Upper lobe of right lung (tissue), 1 donor: Measurements from ENCODE around the gene CD164. TPM values are rescaled to one million over a fixed set of nuclear protein-coding genes. Genes with fewer than 3 reads are reported as not detected.

ENCODE experiments used
- ATAC-seq: fragments of 200-7000 bp; cut with Tn5 transposase; one replicate; pipeline ENCODE4 v1.9.1; 2020; ENCODE audit warnings: mild to moderate bottlenecking, moderate library complexity
- DNase-seq: peaks from one replicate; pipeline ENCODE4 v3.0.0-alpha.2; 2020
- H3K27ac ChIP-seq: fragments of 200-600 bp; one replicate; pipeline ENCODE4 v1.8.0; 2022
- H3K27me3 ChIP-seq: fragments of 200-600 bp; one replicate; pipeline ENCODE4 v1.8.0; 2022; ENCODE audit warnings: mild to moderate bottlenecking
- H3K36me3 ChIP-seq: fragments of 200-600 bp; one replicate; pipeline ENCODE4 v1.8.0; 2022
- H3K4me1 ChIP-seq: fragments of 200-600 bp; one replicate; pipeline ENCODE4 v1.8.0; 2022
- H3K4me3 ChIP-seq: fragments of 200-600 bp; one replicate; pipeline ENCODE4 v1.8.0; 2022; ENCODE audit warnings: mild to moderate bottlenecking
- H3K9me3 ChIP-seq: fragments of 200-600 bp; one replicate; pipeline ENCODE4 v1.8.0; 2022
- intact Hi-C: fragments of 100-400 bp; cut with DNase I; formaldehyde crosslinking; loops from one replicate; pipeline ENCODE4 v1.11.0; 2022
- total RNA-seq: library from RNA; stranded (reverse); fragmentation: NEBNext Ultra II Directional; extraction: Animal tissue kit (Norgen Biotek cat#: 25700); gene quantifications from one replicate; pipeline ENCODE4 v1.2.1, GENCODE V29; 2021
- TF ChIP-seq, protein P1 (sequence below): fragments of 200-600 bp; IDR thresholded peaks from one replicate; pipeline ENCODE4 v1.8.0; 2022; ENCODE audit warnings: antibody characterized with exemption
- donor health status: DM: no; HTN: yes; CAD: no; lungs with severe emphysema.

CD164 gene
- total RNA-seq, 1 donor from 2014 or later, result 284 TPM

DNA sequence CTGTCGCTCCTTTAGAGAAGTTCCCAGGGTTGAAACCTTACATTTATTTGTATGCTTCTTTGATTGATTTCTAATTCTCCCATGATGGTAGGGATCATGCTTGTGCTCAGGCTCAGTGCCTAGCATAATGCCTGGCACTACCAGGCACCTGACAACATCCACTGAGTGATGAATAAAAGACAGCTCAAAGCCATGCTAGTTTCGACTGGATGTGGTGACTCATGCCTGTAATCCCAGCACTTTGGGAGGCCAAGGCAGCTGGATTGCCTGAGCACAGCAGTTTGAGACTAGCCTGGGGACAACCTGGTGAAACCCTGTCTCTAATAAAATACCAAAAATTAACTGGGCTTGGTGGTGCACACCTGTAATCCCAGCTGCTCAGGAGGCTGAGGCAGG lies 11.6 kb upstream of the CD164 start:
- Histone ChIP-seq H3K4me3 (no peak overlapping the region), H3K27ac (no peak overlapping the region), H3K27me3 (no peaks in the 10 kb centered on the region), H3K4me1 (no peaks in the 10 kb centered on the region), H3K36me3 (no peaks in the 10 kb centered on the region), H3K9me3 (no peaks in the 10 kb centered on the region)
- ATAC-seq (no peak), DNase-seq (no peak)
- TF ChIP-seq, protein P1, sequence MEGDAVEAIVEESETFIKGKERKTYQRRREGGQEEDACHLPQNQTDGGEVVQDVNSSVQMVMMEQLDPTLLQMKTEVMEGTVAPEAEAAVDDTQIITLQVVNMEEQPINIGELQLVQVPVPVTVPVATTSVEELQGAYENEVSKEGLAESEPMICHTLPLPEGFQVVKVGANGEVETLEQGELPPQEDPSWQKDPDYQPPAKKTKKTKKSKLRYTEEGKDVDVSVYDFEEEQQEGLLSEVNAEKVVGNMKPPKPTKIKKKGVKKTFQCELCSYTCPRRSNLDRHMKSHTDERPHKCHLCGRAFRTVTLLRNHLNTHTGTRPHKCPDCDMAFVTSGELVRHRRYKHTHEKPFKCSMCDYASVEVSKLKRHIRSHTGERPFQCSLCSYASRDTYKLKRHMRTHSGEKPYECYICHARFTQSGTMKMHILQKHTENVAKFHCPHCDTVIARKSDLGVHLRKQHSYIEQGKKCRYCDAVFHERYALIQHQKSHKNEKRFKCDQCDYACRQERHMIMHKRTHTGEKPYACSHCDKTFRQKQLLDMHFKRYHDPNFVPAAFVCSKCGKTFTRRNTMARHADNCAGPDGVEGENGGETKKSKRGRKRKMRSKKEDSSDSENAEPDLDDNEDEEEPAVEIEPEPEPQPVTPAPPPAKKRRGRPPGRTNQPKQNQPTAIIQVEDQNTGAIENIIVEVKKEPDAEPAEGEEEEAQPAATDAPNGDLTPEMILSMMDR, result no peak
- intact Hi-C loops, result no loop called here

DNA sequence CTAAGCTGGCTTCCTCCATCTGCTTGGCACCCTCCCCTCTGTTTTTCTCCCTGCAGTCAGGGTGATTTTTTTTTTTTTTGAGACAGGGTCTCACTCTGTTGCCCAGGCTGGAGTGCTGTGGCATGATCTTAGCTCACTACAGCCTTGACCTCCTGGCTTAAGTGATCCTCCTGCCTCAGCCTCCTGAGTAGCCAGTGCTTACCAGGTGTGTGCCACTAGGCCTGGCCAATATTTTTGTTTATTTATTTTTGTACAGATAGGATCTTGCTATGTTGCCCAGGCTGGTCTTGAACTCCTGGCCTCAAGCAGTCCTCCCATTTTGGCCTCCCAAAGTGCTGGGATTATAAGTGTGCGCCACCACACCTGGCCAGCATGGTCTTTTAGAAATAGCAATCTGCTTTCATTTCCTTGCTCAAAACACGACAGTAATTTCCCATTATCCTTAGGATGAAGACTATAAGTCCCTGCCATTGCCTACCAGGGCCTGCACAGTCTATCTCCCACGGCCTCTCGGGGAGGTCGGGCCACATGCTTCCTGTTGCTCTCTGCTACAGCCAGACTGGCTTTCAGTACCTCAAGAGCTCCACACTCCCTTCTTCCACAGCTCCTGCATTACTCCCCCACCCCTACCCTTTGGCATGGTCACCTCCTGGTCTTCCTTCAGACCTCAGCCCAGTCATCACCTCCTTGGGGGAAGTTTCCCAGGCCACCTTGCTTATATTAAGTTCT lies 11.1 kb upstream of the CD164 start:
- ATAC-seq (peak; percentile 10), DNase-seq (no peak)
- Histone ChIP-seq H3K36me3 (no peaks in the 10 kb centered on the region), H3K27me3 (no peaks in the 10 kb centered on the region), H3K9me3 (no peaks in the 10 kb centered on the region), H3K27ac (no peak overlapping the region), H3K4me3 (no peak overlapping the region), H3K4me1 (no peaks in the 10 kb centered on the region)
- intact Hi-C loops, result no loop called here
- TF ChIP-seq, protein P1, result no peak

DNA sequence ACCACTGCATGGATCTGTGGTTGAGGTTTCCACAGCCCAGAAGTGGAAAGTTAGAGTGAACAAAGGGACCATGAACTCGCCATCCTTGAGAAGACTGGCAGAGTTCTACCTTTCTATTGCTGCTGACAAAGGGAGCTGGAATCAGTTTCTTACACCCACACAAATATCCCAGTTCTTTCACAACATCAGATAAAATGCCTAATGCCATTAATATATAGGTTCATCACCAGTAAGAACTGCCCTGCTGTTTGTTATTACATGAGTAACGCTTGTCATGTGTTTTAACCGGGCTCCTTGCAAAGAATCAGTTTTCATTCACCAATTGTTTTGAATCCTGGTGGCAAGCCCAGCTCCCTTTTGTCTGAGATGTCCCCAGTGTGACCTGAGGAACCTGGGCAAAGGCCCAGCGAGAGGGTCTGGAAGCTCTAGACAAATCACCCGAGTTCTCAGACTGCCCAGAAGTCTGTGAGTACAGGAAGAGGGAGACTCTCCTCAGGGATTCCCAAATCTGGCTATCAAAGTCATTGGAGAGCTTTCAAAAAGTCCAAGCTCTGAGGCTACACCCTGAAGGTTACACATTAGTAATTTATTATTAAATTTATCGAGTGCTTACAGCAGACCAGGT lies 7.5 kb upstream of the CD164 start:
- no peak for DNase-seq
- H3K9me3 ChIP-seq, result no peaks in the 10 kb centered on the region
- no peak for ATAC-seq
- peak overlapping the region; percentile 9 for H3K27ac ChIP-seq
- H3K27me3 ChIP-seq, result no peaks in the 10 kb centered on the region
- TF ChIP-seq, protein P1, result no peak
- intact Hi-C loops, result loop anchor here (10.0 kb wide), 1 partner anchor 205 kb away; no protein-coding TSS in a partner anchor
- peaks cover 6% of the 10 kb centered on the region for H3K4me1 ChIP-seq
- no peaks in the 10 kb centered on the region for H3K36me3 ChIP-seq
- no peak overlapping the region for H3K4me3 ChIP-seq

DNA sequence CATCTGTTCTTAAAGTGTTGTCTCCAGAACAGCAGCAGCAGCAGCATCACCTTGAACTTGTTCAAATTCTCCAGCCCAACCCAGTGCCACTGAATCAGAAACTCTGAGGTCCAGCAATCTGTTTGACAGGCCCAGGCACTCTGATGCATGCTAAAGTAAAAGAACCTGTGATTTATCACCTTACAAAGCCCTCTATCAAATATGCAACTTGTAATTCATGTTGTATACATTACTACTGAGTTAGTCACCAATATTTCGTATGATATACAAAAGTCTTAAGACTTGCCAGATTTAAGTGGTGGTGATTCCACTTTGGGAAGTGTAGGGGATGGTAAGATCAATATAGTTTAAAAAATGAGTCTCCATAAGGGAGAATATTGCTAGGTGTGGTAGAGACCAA lies 6.0 kb upstream of the CD164 start:
- Histone ChIP-seq H3K9me3 (no peaks in the 10 kb centered on the region), H3K4me1 (peaks cover 20% of the 10 kb centered on the region), H3K4me3 (no peak overlapping the region), H3K27me3 (no peaks in the 10 kb centered on the region), H3K36me3 (no peaks in the 10 kb centered on the region), H3K27ac (no peak overlapping the region)
- intact Hi-C loops, result loop anchor here (10.0 kb wide), 1 partner anchor 203 kb away; no protein-coding TSS in a partner anchor
- TF ChIP-seq, protein P1, result no peak
- no peak for ATAC-seq
- DNase-seq, result no peak

DNA sequence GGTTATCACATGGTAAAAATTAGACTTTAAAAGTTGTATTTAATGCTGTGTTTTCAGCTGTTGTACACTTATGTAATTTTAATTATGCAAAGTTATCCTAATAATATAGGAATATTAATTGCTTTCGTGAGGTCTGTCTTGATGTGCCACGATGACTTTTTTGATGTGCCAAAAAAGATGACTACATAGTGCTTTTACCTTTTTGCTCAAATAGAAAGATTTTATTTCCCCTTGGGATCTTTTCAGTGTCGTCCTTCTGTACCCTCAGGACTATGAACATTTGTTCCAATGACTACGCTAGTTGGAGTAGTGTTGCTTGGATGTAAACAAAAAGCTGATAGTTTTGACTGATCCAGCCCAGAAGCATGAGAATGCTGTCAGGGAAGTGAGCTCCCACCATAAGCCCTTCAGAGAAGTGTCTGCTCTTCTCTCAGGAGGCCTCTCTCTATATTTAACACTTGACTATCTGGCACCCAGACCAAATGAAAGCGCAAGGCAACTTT lies 1.2 kb upstream of the CD164 start:
- no peak for DNase-seq
- Histone ChIP-seq H3K27ac (peak overlapping the region; percentile 99), H3K4me3 (peak overlapping the region; percentile 93), H3K9me3 (no peaks in the 10 kb centered on the region), H3K27me3 (no peaks in the 10 kb centered on the region), H3K36me3 (peaks cover 6% of the 10 kb centered on the region), H3K4me1 (peaks cover 41% of the 10 kb centered on the region)
- TF ChIP-seq, protein P1, result no peak
- intact Hi-C loops, result loop anchor here (10.0 kb wide), 1 partner anchor 199 kb away; no protein-coding TSS in a partner anchor
- ATAC-seq, result no peak
